ENCODE measurements around the gene C1orf174.

The C1orf174 gene

DNA sequence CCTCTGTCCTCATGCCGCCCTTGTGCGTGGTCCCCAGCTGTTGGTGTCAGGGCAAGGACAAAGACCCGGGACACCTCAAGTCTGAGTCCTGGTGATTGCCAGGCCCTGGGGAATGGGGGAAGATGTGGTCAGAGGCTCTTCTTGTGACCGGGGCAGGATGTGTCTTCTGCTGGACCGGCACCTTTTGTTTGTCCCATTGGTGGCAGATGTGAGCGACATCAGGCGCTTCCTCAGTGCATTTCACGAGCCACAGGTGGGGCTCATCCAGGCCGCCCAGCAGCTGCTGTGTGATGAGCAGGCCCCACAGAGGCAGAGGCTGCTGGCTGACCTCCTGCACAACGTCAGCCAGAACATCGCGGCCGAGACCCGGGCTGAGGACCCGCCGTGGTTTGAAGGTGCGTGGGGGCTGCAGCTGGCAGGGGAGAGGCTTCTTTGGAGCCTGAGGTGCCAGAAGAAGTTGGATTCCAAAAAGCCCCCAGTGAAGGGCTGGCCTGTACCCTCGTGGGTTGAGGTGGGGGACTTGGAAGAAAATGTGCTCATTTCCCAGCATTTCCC is 34.4 kb downstream of the C1orf174 start:
- ATAC-seq = no peak

DNA sequence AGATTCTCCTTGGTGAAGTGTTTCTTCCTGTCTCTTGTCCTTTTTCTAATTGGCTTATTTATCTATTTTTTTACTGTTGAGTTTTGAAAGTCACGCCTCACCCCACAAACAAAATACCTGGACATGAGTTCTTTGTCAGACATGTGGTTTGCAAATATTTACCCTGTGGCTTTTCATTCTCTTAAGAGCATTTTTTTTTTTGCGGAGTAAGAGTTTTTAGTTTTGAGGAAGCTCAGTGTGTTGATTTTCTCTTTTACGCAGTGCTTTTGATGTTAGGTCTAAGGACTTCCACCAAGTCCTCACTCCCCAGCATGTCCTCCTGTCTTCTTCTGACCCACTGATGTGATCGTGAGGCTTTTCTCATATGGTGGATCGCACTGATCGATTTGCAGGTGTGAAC is 35.2 kb downstream of the C1orf174 start:
- no peak for ATAC-seq

DNA sequence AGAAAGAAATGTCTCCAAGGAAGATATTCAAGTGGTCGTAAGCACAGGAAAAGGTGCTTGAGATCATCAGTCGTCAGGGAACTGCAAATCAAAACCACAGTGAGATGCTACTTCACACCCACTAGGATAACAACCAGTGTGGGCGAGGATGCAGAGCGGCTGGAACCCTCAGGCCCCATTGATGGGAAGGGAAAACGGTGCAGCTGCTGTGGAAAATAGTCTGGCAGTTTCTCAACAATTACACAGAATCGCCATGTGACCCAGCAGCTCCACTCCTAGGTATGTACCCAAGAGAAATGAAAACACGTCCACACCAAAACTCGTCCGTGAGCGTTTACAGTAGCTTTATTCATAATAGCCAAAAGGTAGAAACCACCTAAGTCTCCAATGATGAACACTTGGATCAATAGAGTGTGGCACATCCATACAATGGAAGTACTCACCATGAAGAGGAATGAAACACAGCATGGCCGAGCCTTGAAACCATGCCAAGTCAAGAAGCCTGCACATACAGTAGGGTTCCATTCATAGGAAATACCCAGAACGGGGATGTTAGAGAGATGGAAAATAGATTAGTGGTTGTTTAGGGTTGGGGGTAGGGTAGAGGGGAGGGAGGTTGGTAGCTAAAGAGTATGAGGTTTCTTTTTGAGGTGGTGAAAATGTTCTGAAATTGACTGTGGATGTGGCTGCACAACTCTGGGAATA is 36.7 kb downstream of the C1orf174 start:
- ATAC-seq = no peak

DNA sequence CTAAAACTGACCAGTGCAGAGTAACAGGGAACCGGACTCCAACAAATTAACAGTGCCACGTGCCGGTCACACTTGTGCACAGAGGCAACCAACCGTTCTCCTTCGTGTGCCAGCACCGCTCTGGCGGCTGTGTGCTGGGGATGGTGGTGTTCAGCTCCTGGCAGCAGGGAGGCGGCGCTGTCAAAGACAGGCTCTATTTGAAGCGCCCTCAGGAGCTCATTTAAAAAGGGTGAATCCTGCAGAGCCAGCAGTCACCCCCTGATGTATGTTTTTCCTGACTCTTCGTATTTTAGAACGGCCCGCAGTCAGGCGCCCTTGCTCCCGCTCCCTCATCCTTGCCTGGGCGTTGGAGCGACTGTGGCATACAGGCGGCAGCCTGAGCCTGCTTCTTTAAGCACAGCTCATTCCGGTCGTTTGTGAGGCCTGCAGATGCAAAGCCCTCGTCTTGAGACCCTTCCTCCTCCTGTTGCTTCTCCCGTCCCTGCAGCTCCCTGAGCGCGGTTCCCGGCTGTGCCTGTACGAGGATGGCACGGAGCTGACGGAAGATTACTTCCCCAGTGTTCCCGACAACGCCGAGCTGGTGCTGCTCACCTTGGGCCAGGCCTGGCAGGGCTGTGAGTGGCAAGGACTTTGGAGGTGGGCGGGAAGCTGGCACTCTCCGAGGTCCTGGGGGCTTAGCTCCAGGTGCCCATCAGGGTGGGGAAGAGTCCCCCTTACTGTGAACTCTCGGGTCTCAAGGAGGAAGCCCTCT is 41.7 kb downstream of the C1orf174 start:
- no peak for ATAC-seq

DNA sequence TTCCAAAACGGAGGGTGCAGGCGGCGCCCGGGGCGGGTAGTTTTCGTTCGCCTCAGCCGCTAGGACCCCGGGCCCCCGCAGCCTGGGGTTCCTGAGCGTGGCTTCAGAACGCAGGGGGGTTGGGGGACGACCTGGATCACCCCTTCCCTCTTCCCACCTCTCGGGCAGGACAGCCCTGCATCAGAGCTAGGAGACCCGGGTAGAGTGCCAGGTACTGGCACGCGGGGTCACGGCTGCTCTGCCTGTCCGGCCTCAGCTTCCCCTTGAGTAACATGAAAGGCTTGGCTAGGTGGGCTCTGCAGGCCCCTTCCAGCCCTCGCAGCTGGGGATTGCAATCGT is 42.3 kb downstream of the C1orf174 start:
- ATAC-seq = no peak

DNA sequence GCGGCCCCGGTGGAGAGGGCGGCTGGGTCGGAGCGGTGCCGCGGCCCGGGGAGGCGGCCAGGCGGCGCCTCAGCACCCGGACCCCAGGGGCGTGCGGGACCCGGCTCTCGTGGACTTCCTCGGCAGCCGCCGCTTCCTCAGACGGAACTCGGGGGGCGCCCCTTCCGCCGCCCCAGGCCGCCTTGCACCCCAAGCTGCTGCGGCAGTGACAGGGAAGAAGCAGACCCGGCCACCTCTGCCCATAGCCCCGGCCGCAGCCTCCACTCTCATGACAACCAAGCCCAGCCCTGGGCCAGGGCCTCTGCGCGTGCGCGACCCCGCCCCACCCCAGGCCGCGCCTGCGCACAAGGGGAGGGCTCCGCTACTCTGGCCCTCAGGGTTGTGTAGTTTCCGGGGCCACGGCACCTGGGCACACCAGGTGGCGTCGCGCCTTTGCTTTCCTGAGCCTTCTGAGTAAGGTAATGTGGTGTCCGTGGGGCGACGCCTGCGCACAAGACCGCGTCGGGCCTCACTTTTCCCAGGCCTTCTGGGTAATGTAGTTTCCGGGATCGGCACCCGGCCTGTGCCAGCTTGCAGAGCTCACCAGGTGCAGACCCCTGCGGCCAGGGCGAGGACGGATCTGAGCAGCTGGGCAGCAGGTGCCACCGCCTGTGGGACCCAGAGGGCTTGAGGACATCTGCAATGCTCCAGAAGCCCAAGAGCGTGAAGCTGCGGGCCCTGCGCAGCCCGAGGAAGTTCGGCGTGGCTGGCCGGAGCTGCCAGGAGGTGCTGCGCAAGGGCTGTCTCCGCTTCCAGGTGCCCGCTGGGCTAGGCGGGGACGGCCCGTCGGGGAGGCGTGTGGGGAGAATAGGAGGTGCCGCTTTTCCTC is 42.9 kb downstream of the C1orf174 start, which contains the start of the genes CEP104 and DFFB:
TSS of gene CEP104 (minus strand) at position 289 of the 868 bp plus-strand sequence. CDS start 4,804 bp downstream, outside the sequence.
TSS of gene DFFB (plus strand) at position 554 of the 868 bp plus-strand sequence. CDS start at position 682, 128 bp downstream.
- ATAC-seq = peak; percentile 98 to 99

DNA sequence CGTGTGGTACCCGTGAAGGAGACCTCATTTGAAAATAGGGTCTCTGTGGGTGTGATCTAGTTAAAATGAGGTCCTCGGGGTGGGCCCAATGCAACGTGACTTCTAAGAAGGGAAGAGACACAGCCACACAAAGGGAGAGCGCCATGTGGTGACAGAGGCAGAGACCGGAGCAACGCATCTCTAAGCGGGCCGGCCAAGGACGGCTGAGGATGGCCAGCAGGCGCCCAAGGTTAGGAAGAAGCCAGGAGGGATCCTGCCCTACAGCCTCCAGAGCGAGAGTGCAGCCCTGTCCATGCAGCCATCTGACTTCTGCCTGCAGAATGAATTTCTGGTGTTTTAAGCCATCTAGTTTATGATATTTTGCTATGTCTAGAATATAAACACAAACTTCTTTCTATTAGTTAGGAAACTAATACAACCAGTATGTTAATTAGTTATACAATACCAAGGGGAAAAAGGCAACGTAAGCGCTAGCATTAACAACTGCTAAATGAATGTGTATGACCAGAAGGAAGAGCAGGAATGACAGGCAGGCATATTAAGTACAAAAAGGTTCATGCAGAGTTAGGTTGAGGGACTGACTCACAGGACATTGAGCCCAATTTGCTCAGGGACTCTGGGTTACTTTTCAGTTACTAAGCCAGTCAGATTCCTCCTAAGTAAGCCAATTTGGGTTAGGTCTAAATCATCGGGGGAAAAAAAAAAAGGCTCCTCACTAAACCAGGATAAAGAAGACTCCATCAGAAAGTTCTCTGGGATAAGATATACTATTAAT is 47.2 kb downstream of the C1orf174 start:
- ATAC-seq = no peak

DNA sequence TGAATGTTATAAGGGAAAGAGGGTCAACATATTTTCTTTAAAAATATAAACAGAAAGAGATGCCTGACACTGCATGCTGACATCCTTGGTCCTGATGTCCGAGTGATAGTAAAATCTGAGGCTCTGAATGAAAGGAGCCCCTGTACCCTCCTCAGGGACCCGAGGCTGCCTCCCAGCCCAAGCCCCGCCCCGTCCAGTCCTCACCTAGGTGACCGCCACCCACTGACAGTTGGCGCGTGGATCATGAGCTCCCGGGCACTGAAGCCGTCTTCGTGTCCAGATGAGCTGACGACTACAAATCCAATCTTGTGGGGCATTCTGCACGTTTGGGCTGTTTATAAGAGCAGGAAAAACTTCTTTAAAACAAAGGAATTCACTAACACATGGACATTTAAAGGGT is 48.0 kb downstream of the C1orf174 start:
- ATAC-seq = no peak

DNA sequence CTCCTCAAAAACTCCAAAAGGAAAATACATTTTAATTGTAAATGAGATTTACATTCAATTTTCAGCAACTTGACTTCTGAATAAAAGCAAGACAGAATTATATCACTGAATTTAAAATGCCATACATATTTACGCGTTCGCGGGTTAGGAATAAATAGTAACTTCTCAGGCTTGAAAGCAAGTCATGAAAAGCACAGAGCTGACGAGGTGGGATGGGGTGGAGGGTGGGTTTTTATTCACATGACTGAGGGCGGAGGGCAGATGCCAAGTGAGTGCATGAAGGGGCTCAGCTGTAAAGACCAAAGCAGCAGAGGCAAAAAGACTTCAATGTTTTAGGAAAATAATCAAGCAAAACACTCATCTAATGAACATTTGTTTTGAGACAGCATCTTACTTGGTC is 48.8 kb downstream of the C1orf174 start:
- ATAC-seq = no peak

DNA sequence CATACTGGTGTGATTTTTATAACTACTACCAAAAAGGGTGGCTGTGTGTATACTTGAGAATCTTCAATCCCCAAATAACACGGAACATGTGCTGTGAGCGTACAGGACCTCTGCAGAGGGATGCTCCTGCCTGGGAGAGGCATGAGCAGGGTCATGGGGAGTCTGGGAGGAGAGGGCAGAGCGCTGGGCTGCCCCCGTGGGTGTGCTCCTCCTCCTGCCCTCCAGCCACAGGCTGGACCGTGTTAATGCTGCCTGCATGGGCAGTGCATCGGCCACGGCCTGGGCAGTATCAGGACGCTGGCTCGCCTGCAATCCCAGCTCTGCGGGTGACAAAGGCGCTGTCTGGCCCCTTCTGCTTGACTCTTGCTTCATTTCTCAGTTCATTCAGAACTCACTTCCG is 49.2 kb downstream of the C1orf174 start:
- ATAC-seq = no peak

DNA sequence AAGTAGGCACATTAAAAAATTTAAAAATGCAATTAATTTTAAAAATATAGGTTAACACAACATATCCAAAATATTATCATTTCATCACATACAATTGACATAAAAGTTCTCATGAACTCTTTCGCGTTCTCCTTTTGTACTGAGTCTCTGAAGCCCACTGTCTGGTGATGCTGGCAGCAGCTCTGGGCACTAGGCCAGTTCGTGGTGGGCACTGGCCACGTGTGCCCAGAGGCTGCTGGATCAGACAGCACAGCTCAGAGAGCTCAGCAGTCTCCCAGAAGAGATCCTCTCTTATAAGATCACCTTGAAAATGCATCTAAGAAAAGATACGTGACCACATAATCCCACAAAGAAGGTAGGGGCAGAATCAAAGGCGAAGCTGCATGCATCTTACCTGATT is 53.0 kb downstream of the C1orf174 start:
- no peak for ATAC-seq

DNA sequence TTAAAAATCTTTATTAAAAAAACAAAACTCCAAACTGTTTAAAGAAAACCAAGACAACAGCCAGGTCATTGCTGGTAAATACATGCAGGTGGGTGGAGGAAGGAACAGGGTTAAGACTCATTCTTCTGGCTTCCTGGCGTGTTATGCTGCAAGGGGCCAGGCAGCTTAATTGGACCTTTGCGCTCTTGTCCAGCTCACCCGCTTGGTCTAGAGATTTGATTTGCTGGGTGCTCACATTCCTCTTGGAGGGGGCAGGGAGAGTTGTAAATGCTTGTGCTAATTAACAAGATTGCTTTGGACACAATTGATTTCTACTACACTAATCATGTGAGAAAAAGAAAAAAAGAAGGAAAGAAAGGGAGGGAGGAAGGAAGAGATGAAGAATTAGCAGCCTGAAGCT is 53.5 kb downstream of the C1orf174 start:
- ATAC-seq = no peak

DNA sequence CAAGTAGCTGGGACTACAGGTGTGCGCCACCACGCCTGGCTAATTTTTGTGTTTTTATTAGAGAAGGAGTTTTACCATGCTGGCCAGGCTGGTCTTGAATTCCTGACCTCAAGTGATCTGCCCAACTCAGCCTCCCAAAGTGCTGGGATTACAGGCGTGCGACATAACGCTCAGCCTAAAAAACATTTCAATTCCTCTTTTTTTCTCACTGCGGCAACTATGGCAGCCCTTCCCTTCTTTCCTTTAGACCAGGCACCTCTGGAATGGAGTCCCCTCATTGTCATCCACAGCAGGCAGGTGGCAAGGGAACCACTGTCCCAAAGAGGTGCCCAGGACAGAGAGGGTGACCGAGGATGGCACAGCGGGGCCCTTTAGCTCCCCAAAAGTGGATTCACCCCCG is 57.2 kb downstream of the C1orf174 start:
- ATAC-seq = no peak

DNA sequence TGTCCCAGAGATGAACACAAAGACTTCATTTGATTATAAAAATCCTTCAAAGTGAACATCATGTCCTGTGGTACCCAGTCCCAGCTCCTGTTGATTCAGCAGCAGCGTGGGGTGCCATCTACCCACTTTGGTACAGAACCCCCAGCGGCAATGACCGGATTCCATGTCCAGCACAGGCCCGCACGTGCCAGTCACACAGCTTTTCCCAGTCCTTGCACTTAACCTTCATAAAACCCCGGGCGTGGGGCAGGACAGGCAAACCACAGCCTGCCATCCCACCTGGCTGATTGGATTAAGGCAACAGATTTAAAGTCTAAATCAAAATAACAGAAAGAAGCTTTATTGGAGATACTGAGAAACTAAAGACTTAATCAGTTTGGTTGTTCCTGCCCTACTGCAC is 58.6 kb downstream of the C1orf174 start:
- no peak for ATAC-seq
